Spinal cord (tissue), 10 donors: ENCODE results near the gene SMIM32. TPM values are rescaled to one million over a fixed set of nuclear protein-coding genes. Genes with fewer than 3 reads are reported as not detected.

ENCODE experiments used
- DNase-seq, 6 donors: peaks; one replicate each; pipeline versions ENCODE4 v3.0.0 to v3.0.0-alpha.2; 2013 to 2015; ENCODE audit warnings: low spot score in 6 of 6, low read depth in 4 of 6
- H3K27ac ChIP-seq: one replicate; pipeline ENCODE4 v1.5.1; 2013; ENCODE audit warnings: low read depth, low read length, control low read depth
- H3K27me3 ChIP-seq: one replicate; pipeline ENCODE4 v1.6.1; 2013; ENCODE audit warnings: low read length; ENCODE audit not compliant: control insufficient read depth, insufficient read depth
- H3K36me3 ChIP-seq: one replicate; pipeline ENCODE4 v1.6.1; 2013; ENCODE audit warnings: low read length; ENCODE audit not compliant: control insufficient read depth, insufficient read depth
- H3K4me1 ChIP-seq: one replicate; pipeline ENCODE4 v1.6.1; 2013; ENCODE audit warnings: low read length; ENCODE audit not compliant: control insufficient read depth, insufficient read depth
- H3K4me3 ChIP-seq: one replicate; pipeline ENCODE4 v1.5.1; 2013; ENCODE audit warnings: low read depth, low read length, control low read depth
- H3K9me3 ChIP-seq: one replicate; pipeline ENCODE4 v1.6.1; 2013; ENCODE audit warnings: low read length; ENCODE audit not compliant: control insufficient read depth, insufficient read depth
- WGBS: methylation state at CpG from one replicate; pipeline ENCODE4 v1.1.5; 2013; ENCODE audit warnings: missing lambda C conversion rate; ENCODE audit not compliant: insufficient coverage; 5-methylcytosine and 5-hydroxymethylcytosine counted together
- polyA plus RNA-seq, 2 donors: library from polyadenylated mRNA; unstranded; fragments of 120-200 nt; gene quantifications; one replicate each; pipeline ENCODE4 v1.2.1, GENCODE V29; 2013; ENCODE audit not compliant: insufficient read length in 2 of 2
- total RNA-seq, 2 donors: library from RNA; depleted of rRNA in 1 of 2; stranded (reverse); fragments of 120-200 nt in 1 of 2; fragments of >200 nt in 1 of 2; gene quantifications; one replicate each; pipeline versions ENCODE4 v1.2.3 to v1.2.4, GENCODE V29; 2013 to 2014
- donor health status: healthy.

SMIM32 gene
- total and polyA plus RNA-seq, 4 donors = 1.6 to 8.8 (median 5.1) TPM

GRCh38 chr5:136147632-136148031 lies 45.3 kb downstream of the SMIM32 start:
- no peak overlapping the region for H3K27ac ChIP-seq
- H3K9me3 ChIP-seq = no peaks in the 10 kb centered on the region
- no peak overlapping the region for H3K4me3 ChIP-seq
- no peaks in the 10 kb centered on the region for H3K4me1 ChIP-seq
- no peaks in the 10 kb centered on the region for H3K27me3 ChIP-seq
- H3K36me3 ChIP-seq = no peaks in the 10 kb centered on the region
- DNase-seq = no peak

- 83% methylated on average over 1 of the region's 3 CpGs for whole genome bisulfite sequencing
- H3K27ac ChIP-seq = no peak overlapping the region
- H3K36me3 ChIP-seq = no peaks in the 10 kb centered on the region
- H3K9me3 ChIP-seq = no peaks in the 10 kb centered on the region
- no peak overlapping the region for H3K4me3 ChIP-seq
- no peaks in the 10 kb centered on the region for H3K4me1 ChIP-seq
- no peak for DNase-seq
- H3K27me3 ChIP-seq = no peaks in the 10 kb centered on the region
Measured at GRCh38 chr5:136146201-136146600, 46.8 kb downstream of the SMIM32 start.

- DNase-seq = no peak
- no peaks in the 10 kb centered on the region for H3K9me3 ChIP-seq
- WGBS = no CpG with 5 or more reads among the region's 2 CpGs
Measured at GRCh38 chr5:136145030-136145429, 47.9 kb downstream of the SMIM32 start.

GRCh38 chr5:136143763-136144162 lies 49.2 kb downstream of the SMIM32 start:
- H3K9me3 ChIP-seq = no peaks in the 10 kb centered on the region
- no peaks in the 10 kb centered on the region for H3K36me3 ChIP-seq
- 50% methylated on average over 2 of the region's 3 CpGs for WGBS
- H3K4me3 ChIP-seq = no peak overlapping the region
- H3K4me1 ChIP-seq = no peaks in the 10 kb centered on the region
- DNase-seq = no peak
- no peak overlapping the region for H3K27ac ChIP-seq
- H3K27me3 ChIP-seq = no peaks in the 10 kb centered on the region

More at GRCh38 chr5:136145030-136145429, 47.9 kb downstream of the SMIM32 start:
- Histone ChIP-seq H3K4me1 (no peaks in the 10 kb centered on the region), H3K36me3 (no peaks in the 10 kb centered on the region), H3K4me3 (no peak overlapping the region), H3K27me3 (no peaks in the 10 kb centered on the region), H3K27ac (no peak overlapping the region)

GRCh38 chr5:136143312-136143711 lies 49.6 kb downstream of the SMIM32 start:
- 80% methylated on average over 1 of the region's 6 CpGs for WGBS
- Histone ChIP-seq H3K4me3 (no peak overlapping the region), H3K9me3 (no peaks in the 10 kb centered on the region), H3K27ac (no peak overlapping the region), H3K27me3 (no peaks in the 10 kb centered on the region), H3K36me3 (no peaks in the 10 kb centered on the region), H3K4me1 (no peaks in the 10 kb centered on the region)
- no peak for DNase-seq

- no peak for DNase-seq
- no peaks in the 10 kb centered on the region for H3K27me3 ChIP-seq
- H3K27ac ChIP-seq = no peak overlapping the region
- no peaks in the 10 kb centered on the region for H3K36me3 ChIP-seq
- H3K4me1 ChIP-seq = no peaks in the 10 kb centered on the region
- no peaks in the 10 kb centered on the region for H3K9me3 ChIP-seq
- no peak overlapping the region for H3K4me3 ChIP-seq
Measured at GRCh38 chr5:136141561-136141960, 51.4 kb downstream of the SMIM32 start.

Other genes with a start within 250 kb of the SMIM32 start
- gene LECT2, start 238.2 kb downstream of the SMIM32 start, total RNA-seq = not detected
- 1 to 10 TPM; 1.7 to 2.1 TPM for gene LECT2, start 238.2 kb downstream of the SMIM32 start, polyA plus RNA-seq
- gene TGFBI, start 164.2 kb downstream of the SMIM32 start, total RNA-seq = 100 to 1,000 TPM; 171 to 245 TPM
- gene TGFBI, start 164.2 kb downstream of the SMIM32 start, polyA plus RNA-seq = 10 to 100 TPM; 66.1 to 92.6 TPM
- 10 to 100 TPM; 74.6 to 89.0 TPM for gene SMAD5, start 60.3 kb downstream of the SMIM32 start, total RNA-seq
- 10 to 100 TPM; 30.5 to 45.4 TPM for gene SMAD5, start 60.3 kb downstream of the SMIM32 start, polyA plus RNA-seq
- gene TRPC7, start 172.4 kb upstream of the SMIM32 start, total RNA-seq = 1 to 10 TPM; 1.4 to 3.4 TPM
- 1 to 10 TPM; 2.7 to 3.5 TPM for gene TRPC7, start 172.4 kb upstream of the SMIM32 start, polyA plus RNA-seq